Measurements from ENCODE around the gene ZG16B. TPM values are rescaled to one million over a fixed set of nuclear protein-coding genes. Genes with fewer than 3 reads are reported as not detected.

Gene ZG16B
- total and polyA plus RNA-seq, 2 of the 8 experiments (the other 6 are each of a cell fraction or from before 2014, with no cell fraction given), result 0.11 TPM; not detected in 1

DNA sequence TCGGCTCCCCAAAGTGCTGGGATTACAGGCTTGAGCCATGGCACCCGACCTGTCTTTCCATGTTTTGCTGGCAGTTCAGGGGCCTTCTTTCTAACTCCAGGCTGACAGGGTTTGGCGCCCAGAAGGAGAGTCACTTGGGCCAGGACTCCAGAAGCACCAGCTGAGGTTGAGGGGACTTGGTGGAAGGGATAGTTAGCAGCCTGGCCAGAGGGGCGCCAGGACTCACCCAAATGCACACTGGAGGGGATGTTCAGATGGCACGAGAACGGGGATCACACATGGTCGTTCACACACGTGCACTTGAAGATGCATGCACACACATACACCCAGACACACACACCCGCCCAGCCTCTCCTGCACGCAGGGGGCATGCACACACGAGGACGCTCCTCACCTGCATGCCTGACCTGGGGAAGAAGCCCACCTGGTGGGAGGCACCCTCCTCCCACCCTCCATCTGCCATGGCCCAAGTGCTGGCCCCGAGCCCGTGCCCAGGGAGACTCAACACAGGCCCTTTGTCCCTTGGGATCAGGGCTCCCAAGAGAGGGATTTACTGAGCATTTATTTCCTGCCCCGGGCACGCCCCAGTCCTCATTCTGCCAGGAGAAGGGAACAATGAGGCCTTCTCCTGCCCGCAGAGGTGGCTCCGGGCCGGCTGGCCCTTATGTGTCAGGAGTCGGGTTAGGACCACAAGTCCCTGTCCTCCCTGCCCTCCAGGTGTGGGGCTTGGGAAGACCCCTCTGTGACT, 15.4 kb upstream of the ZG16B start (continued):
- TF ChIP-seq, protein P1, sequence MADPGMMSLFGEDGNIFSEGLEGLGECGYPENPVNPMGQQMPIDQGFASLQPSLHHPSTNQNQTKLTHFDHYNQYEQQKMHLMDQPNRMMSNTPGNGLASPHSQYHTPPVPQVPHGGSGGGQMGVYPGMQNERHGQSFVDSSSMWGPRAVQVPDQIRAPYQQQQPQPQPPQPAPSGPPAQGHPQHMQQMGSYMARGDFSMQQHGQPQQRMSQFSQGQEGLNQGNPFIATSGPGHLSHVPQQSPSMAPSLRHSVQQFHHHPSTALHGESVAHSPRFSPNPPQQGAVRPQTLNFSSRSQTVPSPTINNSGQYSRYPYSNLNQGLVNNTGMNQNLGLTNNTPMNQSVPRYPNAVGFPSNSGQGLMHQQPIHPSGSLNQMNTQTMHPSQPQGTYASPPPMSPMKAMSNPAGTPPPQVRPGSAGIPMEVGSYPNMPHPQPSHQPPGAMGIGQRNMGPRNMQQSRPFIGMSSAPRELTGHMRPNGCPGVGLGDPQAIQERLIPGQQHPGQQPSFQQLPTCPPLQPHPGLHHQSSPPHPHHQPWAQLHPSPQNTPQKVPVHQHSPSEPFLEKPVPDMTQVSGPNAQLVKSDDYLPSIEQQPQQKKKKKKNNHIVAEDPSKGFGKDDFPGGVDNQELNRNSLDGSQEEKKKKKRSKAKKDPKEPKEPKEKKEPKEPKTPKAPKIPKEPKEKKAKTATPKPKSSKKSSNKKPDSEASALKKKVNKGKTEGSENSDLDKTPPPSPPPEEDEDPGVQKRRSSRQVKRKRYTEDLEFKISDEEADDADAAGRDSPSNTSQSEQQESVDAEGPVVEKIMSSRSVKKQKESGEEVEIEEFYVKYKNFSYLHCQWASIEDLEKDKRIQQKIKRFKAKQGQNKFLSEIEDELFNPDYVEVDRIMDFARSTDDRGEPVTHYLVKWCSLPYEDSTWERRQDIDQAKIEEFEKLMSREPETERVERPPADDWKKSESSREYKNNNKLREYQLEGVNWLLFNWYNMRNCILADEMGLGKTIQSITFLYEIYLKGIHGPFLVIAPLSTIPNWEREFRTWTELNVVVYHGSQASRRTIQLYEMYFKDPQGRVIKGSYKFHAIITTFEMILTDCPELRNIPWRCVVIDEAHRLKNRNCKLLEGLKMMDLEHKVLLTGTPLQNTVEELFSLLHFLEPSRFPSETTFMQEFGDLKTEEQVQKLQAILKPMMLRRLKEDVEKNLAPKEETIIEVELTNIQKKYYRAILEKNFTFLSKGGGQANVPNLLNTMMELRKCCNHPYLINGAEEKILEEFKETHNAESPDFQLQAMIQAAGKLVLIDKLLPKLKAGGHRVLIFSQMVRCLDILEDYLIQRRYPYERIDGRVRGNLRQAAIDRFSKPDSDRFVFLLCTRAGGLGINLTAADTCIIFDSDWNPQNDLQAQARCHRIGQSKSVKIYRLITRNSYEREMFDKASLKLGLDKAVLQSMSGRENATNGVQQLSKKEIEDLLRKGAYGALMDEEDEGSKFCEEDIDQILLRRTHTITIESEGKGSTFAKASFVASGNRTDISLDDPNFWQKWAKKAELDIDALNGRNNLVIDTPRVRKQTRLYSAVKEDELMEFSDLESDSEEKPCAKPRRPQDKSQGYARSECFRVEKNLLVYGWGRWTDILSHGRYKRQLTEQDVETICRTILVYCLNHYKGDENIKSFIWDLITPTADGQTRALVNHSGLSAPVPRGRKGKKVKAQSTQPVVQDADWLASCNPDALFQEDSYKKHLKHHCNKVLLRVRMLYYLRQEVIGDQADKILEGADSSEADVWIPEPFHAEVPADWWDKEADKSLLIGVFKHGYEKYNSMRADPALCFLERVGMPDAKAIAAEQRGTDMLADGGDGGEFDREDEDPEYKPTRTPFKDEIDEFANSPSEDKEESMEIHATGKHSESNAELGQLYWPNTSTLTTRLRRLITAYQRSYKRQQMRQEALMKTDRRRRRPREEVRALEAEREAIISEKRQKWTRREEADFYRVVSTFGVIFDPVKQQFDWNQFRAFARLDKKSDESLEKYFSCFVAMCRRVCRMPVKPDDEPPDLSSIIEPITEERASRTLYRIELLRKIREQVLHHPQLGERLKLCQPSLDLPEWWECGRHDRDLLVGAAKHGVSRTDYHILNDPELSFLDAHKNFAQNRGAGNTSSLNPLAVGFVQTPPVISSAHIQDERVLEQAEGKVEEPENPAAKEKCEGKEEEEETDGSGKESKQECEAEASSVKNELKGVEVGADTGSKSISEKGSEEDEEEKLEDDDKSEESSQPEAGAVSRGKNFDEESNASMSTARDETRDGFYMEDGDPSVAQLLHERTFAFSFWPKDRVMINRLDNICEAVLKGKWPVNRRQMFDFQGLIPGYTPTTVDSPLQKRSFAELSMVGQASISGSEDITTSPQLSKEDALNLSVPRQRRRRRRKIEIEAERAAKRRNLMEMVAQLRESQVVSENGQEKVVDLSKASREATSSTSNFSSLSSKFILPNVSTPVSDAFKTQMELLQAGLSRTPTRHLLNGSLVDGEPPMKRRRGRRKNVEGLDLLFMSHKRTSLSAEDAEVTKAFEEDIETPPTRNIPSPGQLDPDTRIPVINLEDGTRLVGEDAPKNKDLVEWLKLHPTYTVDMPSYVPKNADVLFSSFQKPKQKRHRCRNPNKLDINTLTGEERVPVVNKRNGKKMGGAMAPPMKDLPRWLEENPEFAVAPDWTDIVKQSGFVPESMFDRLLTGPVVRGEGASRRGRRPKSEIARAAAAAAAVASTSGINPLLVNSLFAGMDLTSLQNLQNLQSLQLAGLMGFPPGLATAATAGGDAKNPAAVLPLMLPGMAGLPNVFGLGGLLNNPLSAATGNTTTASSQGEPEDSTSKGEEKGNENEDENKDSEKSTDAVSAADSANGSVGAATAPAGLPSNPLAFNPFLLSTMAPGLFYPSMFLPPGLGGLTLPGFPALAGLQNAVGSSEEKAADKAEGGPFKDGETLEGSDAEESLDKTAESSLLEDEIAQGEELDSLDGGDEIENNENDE (IDR thresholded peaks at IDR 0.05; ENCODE audit: insufficient replicate concordance, low read length), result no peak
- TF ChIP-seq CHD1 (IDR thresholded peaks at IDR 0.05; ENCODE audit: low read depth, low read length), result no peak
- no peak for TF ChIP-seq RNF2 (IDR thresholded peaks at IDR 0.05; ENCODE audit: borderline replicate concordance, low read depth, low read length, missing control alignments, poor library complexity, severe bottlenecking)
- TF ChIP-seq ZNF274 (IDR thresholded peaks at IDR 0.05; ENCODE audit: borderline replicate concordance, extremely low read depth, low read length), result no peak
- TF ChIP-seq, protein P2, sequence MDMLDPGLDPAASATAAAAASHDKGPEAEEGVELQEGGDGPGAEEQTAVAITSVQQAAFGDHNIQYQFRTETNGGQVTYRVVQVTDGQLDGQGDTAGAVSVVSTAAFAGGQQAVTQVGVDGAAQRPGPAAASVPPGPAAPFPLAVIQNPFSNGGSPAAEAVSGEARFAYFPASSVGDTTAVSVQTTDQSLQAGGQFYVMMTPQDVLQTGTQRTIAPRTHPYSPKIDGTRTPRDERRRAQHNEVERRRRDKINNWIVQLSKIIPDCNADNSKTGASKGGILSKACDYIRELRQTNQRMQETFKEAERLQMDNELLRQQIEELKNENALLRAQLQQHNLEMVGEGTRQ (IDR thresholded peaks at IDR 0.05; ENCODE audit: low read length), result no peak
- no peak for TF ChIP-seq EGR1 (IDR thresholded peaks at IDR 0.05; ENCODE audit: borderline replicate concordance, low read depth, low read length)
- no peak for TF ChIP-seq MAFK (IDR thresholded peaks at IDR 0.05; ENCODE audit: low read depth, low read length)
- TF ChIP-seq KDM4A (IDR thresholded peaks at IDR 0.05; ENCODE audit: low read depth, low read length, severe bottlenecking), result no peak
- no peak for TF ChIP-seq TAF1 (IDR thresholded peaks at IDR 0.05; ENCODE audit: low read depth, low read length)

Measured in H1 (cell line).